ENCODE measurements around the gene PRR30. TPM values are rescaled to one million over a fixed set of nuclear protein-coding genes. Genes with fewer than 3 reads are reported as not detected.

The PRR30 gene
- total RNA-seq, 1 donor = not detected

- Histone ChIP-seq H3K4me1 (ENCODE audit: insufficient read depth, low read length) (peaks cover 5% of the 10 kb centered on the region), H3K79me2 (ENCODE audit: insufficient read depth, low read length) (no peaks in the 10 kb centered on the region), H4K20me1 (ENCODE audit: insufficient read depth, low read length) (no peaks in the 10 kb centered on the region), H3K36me3 (ENCODE audit: insufficient read depth, low read length) (no peaks in the 10 kb centered on the region), H2AFZ (ENCODE audit: low read length) (no peak overlapping the region), H3K27me3 (ENCODE audit: insufficient read depth, low read length) (no peaks in the 10 kb centered on the region), H3K4me2 (ENCODE audit: insufficient read depth, low read length) (no peak overlapping the region), H3K27ac (ENCODE audit: low read depth, low read length) (no peak overlapping the region), H3K4me3 (ENCODE audit: insufficient read depth, low read length) (no peak overlapping the region), H3K9me3 (ENCODE audit: low read depth, low read length) (no peaks in the 10 kb centered on the region)
- no peak for TF ChIP-seq CTCF (IDR thresholded peaks at IDR 0.05; ENCODE audit: extremely low read depth, low read depth, low read length)
- DNase-seq (ENCODE audit: insufficient read length, low spot score, missing footprints) = no peak
Observed at GRCh38 chr2:27097341-27097740, 41.9 kb downstream of the PRR30 start.

- H2AFZ ChIP-seq (ENCODE audit: low read length) = no peak overlapping the region
- peaks cover 5% of the 10 kb centered on the region for H3K4me1 ChIP-seq (ENCODE audit: insufficient read depth, low read length)
- no peaks in the 10 kb centered on the region for H3K9me3 ChIP-seq (ENCODE audit: low read depth, low read length)
- peak; percentile 69 for DNase-seq (ENCODE audit: insufficient read length, low spot score, missing footprints)
- H4K20me1 ChIP-seq (ENCODE audit: insufficient read depth, low read length) = no peaks in the 10 kb centered on the region
- no peaks in the 10 kb centered on the region for H3K36me3 ChIP-seq (ENCODE audit: insufficient read depth, low read length)
- no peak overlapping the region for H3K4me3 ChIP-seq (ENCODE audit: insufficient read depth, low read length)
- H3K27ac ChIP-seq (ENCODE audit: low read depth, low read length) = no peak overlapping the region
- no peak for TF ChIP-seq CTCF (IDR thresholded peaks at IDR 0.05; ENCODE audit: extremely low read depth, low read depth, low read length)
- no peaks in the 10 kb centered on the region for H3K27me3 ChIP-seq (ENCODE audit: insufficient read depth, low read length)
- H3K79me2 ChIP-seq (ENCODE audit: insufficient read depth, low read length) = no peaks in the 10 kb centered on the region
- H3K4me2 ChIP-seq (ENCODE audit: insufficient read depth, low read length) = no peak overlapping the region
Observed at GRCh38 chr2:27096748-27097297, 42.4 kb downstream of the PRR30 start.

- no peaks in the 10 kb centered on the region for H3K36me3 ChIP-seq (ENCODE audit: insufficient read depth, low read length)
- no peaks in the 10 kb centered on the region for H3K9me3 ChIP-seq (ENCODE audit: low read depth, low read length)
- H3K27me3 ChIP-seq (ENCODE audit: insufficient read depth, low read length) = no peaks in the 10 kb centered on the region
- no peak for TF ChIP-seq CTCF (IDR thresholded peaks at IDR 0.05; ENCODE audit: extremely low read depth, low read depth, low read length)
- peak overlapping the region; percentile 84 for H3K4me2 ChIP-seq (ENCODE audit: insufficient read depth, low read length)
- H3K27ac ChIP-seq (ENCODE audit: low read depth, low read length) = no peak overlapping the region
- peak overlapping the region; percentile 66 for H3K4me3 ChIP-seq (ENCODE audit: insufficient read depth, low read length)
- peaks cover 5% of the 10 kb centered on the region for H3K4me1 ChIP-seq (ENCODE audit: insufficient read depth, low read length)
- peak overlapping the region; percentile 97 for H2AFZ ChIP-seq (ENCODE audit: low read length)
- H4K20me1 ChIP-seq (ENCODE audit: insufficient read depth, low read length) = no peaks in the 10 kb centered on the region
- DNase-seq (ENCODE audit: insufficient read length, low spot score, missing footprints) = peak; percentile 99
- no peaks in the 10 kb centered on the region for H3K79me2 ChIP-seq (ENCODE audit: insufficient read depth, low read length)
Observed at GRCh38 chr2:27095745-27096651, 43.2 kb downstream of the PRR30 start.

- no peak overlapping the region for H3K4me3 ChIP-seq (ENCODE audit: insufficient read depth, low read length)
- H3K27me3 ChIP-seq (ENCODE audit: insufficient read depth, low read length) = no peaks in the 10 kb centered on the region
- DNase-seq (ENCODE audit: insufficient read length, low spot score, missing footprints) = no peak
- no peak overlapping the region for H2AFZ ChIP-seq (ENCODE audit: low read length)
- no peaks in the 10 kb centered on the region for H3K36me3 ChIP-seq (ENCODE audit: insufficient read depth, low read length)
- H3K79me2 ChIP-seq (ENCODE audit: insufficient read depth, low read length) = no peaks in the 10 kb centered on the region
- no peak overlapping the region for H3K4me2 ChIP-seq (ENCODE audit: insufficient read depth, low read length)
- no peak overlapping the region for H3K27ac ChIP-seq (ENCODE audit: low read depth, low read length)
- peaks cover 5% of the 10 kb centered on the region for H3K4me1 ChIP-seq (ENCODE audit: insufficient read depth, low read length)
- TF ChIP-seq CTCF (IDR thresholded peaks at IDR 0.05; ENCODE audit: extremely low read depth, low read depth, low read length) = no peak
- no peaks in the 10 kb centered on the region for H4K20me1 ChIP-seq (ENCODE audit: insufficient read depth, low read length)
- no peaks in the 10 kb centered on the region for H3K9me3 ChIP-seq (ENCODE audit: low read depth, low read length)
Observed at GRCh38 chr2:27095427-27095744, 43.8 kb downstream of the PRR30 start.
